Measurements from ENCODE around the gene UNC5A.

Gene UNC5A

DNA sequence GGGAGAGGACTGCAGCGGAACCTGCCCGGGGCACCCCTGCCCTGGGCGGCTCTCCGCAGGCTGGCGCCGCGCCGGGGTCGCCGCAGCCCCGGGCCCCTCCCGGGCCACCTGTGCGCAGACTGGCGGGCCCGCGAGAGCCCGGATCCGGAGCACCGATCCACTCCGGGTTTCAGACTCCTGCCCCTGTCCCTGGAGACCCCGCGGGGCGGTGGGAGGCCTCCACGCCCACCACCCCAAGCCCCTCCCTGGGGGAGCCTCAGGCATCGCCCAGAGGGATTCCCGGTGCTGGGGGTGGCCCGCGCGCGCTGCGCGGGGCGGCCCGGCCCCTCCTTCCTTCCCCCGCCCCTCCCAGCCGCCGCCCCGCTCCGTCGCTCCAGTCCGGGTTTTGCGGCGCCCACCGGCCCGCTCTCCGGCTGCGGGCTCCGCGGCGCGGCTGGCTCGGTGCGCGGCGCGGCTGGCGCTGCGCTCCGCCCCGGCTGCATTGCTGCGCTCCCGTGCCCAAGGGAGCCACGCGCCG is at the start of gene UNC5A:
UNC5A (plus strand) TSS at position 479 of the 517 bp plus-strand sequence. CDS start 192 bp downstream, outside the sequence.
- peak; percentile 49 for DNase-seq

DNA sequence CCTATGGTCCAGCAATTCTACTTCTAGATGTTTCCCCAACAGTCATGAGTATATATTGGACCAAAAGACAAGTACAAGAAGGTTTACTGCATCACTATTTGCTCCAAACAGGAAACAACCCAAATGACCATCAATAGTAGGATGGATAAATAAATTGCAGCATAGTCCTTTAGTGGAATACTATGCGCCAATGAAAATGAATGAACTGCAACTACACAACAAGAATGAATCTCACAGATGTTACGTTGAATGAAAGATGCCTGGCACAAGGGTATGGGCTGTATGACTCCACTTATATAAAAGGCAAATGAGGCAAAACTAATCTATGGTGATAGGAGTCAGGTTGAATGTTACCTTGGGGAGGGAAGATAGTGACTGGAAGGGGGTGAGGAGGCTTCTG is 48.6 kb upstream of the UNC5A start:
- DNase-seq = no peak

DNA sequence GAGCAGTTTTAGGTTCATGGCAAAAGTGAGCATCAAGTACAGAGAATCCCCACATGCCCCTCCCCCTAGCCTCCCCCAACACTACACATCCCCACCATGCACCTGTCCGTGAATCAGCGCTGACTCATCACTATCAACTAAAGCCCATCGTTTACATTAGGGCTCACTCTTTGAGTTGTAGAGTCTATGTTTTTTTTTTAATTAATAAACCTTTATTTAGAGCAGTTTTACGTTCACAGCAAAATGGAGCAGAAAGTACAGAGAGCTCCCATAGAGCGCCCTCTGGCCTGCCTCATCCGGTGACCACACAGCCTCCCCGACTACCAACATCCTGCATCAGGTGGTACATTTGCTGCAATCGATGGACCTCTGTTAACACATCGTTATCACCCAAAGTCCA is 47.9 kb upstream of the UNC5A start:
- no peak for DNase-seq

DNA sequence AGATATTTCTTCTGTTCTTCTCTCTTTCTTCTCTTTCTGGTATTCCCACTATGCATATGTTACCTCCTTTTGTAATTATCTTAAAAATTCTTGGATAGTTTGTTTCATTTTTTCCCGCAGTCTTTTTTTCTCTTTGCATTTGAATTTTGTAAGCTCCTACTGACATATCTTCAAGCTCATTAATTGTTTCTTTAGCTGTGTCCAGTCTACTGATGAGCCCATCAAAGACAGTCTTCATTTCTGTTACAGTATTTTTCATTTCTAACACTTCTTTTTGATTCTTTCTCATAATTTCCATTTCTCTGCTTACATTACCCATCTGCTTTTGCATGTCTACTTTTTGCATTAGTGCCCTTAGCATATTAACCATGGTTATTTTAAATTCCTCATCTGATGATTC is 44.7 kb upstream of the UNC5A start:
- DNase-seq = no peak

DNA sequence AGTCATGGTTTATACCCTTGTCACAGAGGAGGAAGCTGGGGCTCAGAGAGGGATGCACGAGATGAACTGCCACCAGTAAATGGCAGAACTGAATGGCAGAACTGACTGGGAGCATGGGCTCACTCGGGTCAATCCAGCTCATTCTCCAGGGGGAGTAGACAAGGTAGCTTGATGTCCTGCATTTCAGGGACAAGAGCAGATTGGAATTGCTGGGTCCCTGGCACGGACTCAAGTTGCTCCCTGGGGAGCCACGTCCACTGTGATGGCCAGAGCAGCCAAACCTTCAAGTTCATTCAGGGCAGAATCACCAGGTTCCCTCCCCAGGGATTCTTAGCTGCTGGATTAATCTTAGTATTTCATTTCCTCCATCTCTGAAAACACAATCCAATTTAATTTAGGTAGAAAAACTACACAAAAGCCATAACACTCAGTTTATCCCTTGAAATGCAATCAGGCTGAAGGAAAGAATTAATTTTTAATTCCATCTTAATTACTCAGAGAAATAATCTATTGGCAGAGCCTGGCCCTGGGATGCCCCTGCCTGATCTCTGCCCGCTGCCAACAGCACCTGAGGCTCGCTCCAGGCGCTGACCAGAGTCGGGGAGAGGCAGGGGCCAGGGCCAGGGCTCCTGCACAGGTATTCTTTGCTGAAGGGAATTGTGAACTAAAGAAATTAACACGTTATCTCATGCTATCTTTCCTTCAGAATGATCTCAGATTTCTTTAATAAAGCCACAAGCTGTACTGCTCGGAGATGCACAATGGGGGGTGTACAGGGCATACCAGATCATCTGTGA is 42.0 kb upstream of the UNC5A start:
- no peak for DNase-seq

DNA sequence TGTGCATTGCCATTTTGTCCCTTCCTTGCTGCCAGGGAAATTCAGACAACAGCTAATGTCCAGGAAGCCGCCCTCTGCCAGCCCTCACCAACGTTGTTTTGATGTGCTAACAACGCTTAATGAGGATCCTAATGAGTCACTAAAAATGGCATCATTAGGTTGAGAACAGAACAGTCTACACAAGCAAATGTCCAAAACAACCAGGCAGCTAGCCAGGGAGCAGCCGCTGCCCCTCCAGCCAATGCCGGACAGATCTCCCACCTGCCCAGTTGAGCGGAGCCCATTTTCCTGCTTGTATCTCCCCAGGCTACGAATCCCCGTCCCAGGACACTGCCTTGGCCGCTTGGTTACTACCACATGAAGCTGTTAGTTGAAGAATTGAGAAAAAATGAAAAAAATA is 40.4 kb upstream of the UNC5A start:
- DNase-seq = no peak

DNA sequence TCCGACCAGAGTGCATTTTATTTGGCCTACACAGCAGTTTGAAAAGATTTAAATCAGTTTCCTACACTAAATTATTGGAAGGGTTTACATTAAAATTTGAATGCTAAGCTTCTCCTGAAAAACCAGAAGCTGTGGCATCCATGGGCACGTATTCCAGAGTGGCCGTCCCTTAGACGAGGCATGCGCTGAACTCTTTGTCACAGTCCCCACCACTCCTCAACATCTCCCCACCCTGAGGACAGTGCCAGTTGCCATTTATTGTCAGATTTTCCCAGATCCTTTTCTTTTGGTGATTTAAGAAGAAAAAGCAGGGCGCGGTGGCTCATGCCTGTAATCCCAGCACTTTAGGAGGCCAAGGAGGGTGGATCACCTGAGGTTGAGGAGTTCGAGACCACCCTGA is 39.9 kb upstream of the UNC5A start:
- no peak for DNase-seq

DNA sequence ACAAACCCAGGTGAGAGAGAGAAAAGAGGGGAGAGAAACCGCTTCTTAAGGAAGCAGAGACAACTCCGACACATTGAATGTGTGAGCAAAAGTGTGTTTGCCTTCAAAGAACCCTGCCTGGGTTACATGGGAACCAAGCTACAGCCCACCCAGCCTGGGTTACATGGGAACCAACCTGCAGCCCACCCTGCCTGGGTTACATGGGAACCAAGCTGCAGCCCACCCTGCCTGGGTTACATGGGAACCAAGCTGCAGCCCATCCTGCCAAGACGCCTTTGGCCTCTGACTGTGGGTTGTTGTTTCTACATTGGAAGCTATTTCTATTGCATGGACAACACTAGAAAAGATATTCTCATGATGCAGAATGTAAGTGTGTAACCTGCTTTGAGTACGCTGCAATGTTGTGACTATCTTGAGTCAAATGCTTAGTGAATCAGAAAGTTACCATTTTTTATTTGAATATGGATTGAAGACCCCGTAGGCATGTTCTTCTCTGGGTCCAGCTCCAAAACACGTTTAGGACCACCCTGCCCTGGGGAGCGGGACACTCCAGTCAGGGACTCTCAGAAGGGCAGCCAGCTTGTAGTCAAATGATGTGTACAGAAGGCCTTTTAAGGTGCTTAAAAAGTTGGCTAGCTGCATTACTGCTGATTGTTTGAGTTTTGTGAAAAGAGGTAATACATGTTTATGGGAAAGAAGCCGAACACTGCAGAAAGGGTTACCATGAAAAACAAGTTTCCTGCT is 39.1 kb upstream of the UNC5A start:
- no peak for DNase-seq

DNA sequence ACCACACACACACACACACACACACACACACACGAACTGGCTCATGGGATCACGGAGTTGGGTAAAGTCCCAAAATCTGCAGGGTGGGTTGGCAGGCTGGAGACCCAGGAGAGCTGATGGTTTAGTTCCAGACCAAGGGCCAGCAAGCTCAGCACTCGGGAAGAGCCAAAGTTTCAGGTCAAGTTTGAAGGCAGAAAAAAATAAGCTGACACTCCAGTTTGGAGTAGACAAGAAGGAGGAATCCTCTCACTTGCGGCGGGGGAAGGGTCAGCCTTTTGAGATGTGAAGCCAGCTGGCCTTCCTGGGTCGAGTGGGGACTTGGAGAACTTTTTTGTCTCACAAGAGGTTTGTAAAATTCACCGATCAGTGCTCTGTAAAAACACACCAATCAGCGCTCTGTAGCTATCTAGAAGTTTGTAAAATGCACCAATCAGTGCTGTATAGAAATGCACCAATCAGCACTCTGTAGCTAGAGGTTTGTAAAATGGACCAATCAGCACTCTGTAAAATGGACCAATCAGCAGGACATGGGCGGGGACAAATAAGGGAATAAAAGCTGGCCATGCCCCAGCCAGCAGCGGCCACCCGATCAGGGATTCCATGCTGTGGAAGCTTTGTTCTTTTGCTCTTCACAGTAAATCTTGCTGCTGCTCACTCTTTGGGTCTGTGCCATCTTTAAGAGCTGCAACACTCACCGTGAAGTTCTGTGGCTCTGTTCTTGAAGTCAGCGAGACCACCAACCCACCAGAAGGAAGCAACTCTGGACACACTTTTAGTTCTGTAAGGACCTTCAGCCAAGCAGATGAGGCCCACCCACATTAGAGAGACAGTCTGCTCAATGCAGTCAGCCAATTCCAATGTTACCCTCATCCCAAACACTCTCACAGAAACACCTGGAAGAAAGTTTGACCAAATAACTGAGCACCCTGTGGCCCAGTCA is 37.8 kb upstream of the UNC5A start:
- no peak for DNase-seq

DNA sequence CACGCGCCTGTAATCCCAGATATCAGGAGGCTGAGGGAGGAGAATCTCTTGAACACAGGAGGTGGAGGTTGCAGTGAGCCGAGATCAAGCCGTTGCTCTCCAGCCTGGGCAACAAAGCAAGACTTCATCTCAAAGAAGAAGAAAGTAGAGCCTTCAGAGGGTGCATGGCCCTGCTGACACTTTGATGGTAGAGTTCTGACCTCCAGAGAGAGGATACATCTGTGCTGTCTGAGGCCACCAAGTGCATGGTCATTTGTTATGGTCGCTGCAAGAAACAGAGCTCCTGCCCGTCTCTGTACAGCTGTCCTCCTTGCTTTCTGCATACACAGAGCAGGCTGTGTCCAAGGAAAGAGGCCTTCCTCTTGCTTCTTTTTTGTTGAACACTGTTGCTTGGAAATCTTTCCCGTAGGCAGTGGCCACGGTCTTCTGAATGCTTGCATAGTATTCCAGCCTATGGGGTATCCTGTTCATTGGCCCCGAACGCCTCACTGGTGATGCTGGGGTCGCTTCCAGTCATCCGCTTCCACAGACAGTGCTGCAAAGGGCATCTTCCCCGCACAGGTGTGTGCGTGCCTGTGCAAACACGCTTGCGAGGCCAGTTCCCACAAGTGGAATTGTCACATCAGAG is 36.8 kb upstream of the UNC5A start:
- DNase-seq = no peak

DNA sequence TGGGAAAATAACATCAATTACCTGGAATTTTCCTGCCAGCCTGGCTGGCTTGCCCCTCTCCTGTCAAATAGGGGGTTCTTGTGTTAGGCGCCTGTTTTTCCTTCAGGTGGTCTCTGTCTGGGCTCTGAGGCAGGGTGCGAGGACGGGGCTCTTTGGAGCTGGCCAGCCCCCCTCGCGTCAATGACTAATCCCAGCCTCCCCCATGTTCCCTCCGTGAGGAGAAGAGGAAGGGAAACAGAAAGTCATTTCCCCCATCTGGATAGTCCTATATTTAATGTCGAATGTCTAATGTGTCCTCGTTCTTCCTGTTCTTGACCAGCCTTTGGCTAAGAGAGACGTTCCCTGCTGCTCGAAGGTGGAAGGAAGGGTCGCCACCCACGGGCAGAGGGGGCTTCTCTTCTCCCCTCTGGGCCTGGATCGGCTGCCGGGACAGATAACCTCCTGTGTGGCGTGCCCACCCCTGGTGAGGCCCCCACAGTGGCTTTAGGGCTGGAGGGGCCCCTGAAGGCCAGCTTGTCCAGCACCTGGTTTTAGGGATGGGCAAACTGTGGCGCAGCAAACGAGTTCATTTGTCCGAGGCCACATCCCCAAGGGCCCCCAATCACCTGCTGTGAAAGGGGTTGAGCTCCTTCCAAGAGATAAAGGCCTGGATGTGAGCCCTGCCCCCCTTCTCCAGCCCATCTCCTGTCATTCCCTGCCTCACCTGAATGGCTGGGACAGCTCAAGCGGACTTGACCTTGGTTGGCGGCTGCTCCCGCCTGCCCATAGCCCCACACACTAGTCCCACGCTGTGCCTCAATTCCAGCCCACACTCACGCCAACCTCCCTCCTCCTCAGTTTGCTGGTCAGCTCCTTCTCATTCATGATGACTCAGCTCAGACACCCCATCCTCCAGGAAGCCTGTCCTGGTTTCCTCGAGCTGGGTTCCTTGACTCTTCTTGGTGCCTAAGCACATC is 35.9 kb upstream of the UNC5A start:
- DNase-seq = no peak

DNA sequence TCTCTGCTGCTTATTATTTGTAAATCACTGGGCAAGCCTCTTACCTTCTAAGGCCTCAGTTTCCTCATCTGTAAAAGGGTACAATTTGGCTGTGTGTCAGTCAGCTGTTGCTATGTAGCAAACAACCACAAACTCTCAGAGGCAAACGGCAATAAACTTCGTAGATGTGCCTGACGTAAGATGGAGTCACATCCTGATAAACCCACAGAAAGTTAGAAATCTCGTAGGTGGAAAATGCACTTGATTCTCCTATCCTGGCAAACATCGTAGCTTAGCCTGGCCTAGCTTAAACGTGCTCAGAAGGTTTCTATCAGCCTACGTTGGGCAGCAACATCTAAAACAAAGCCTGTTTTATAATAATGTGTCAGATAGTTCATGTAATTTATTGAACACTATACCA is 35.0 kb upstream of the UNC5A start:
- DNase-seq = no peak

DNA sequence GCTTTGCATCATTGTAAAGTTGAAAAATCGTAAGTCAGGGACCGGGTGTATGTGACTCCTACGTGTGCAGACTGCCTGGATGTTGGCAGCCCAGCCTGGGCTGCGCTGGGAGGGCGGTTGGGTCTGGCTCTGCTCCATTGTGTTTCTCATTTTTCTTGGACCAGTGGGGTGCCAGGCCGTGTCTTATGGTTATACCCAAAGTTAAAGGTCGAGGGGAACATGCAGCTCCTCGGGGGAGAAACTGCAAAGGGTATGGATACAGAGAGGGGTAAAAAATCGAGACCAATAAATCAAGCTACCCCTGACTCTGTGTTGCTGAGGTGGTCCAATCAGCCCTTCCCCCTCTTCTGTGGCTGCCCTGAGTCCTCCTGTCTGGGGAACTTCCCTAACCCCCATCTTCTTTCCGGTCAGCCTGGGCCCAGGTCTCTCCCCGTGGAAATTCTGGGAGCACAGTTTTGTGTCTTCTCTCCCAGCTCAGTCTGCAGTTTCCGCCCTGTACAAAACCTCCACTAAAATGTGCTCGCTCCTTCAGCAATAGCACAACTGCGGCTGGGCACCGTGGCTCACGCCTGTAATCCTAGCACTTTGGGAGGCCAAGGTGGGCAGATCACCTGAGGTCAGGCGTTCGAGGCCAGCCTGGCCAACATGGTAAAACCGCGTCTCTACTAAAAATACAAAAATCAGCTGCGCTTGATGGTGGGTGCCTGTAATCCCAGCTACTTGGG is 34.1 kb upstream of the UNC5A start:
- DNase-seq = no peak

DNA sequence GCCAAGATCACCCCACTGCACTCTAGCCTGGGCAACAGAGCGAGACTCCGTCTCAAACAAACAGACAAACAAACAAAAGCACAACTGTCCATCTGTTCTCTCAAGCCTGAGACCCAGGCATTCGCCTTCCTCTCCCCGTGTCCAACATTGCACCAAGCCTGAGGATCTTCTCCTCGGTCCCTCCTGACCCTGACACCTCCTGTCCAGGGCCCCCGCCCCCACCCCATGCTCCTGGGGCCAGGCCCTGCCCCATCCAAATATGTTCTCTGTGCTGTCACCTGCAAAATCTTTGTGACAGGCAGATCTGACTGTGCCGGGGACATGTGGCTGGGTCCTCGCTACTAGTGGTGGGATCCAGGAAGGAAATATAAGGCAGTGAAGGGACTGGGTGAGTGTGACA is 33.4 kb upstream of the UNC5A start:
- DNase-seq = no peak

DNA sequence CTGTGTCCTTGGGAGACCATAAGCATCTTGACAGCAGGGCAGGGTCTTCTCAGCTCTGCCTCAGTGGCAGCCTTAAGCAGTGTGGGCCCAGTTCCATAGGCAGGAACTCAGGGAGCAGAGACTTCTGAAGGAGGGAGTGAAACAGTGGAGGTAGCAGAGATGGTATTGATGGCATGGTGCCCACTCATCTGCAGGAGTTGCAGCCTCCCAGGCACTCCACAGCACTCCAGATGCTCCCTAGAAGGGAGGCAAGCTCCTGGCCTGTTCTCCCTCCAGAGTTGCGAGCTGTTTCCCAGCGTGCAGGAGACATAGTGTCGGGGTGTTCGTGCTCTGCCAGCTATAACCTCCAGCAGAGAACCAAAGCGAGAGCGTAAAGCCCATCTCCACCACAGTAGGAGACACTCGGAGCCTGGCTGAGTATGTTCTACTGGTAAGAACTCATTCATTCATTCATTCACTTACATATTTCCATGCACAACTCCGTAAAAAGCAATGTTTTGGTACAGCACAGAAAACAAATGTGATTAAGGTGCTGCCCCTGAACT is 31.4 kb upstream of the UNC5A start:
- no peak for DNase-seq

DNA sequence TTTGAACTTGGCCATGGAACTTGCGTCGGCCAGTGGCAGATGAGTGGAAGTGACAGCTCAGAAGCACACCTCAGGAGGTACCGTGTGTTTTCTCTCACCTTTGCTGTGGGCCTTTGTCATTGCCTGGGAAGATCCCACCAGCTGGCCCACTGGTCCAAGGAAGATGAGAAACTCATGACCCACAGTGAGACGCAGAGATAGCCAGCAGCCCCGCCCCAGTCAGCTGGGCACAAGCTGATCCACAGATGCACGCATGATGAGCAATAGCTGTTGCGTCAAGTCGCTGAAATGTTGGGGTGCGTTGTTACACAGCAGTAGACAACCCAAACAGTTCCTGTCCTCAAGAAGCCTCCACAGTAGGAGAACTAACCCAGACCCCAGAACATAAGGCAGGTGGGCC is 30.8 kb upstream of the UNC5A start:
- no peak for DNase-seq

DNA sequence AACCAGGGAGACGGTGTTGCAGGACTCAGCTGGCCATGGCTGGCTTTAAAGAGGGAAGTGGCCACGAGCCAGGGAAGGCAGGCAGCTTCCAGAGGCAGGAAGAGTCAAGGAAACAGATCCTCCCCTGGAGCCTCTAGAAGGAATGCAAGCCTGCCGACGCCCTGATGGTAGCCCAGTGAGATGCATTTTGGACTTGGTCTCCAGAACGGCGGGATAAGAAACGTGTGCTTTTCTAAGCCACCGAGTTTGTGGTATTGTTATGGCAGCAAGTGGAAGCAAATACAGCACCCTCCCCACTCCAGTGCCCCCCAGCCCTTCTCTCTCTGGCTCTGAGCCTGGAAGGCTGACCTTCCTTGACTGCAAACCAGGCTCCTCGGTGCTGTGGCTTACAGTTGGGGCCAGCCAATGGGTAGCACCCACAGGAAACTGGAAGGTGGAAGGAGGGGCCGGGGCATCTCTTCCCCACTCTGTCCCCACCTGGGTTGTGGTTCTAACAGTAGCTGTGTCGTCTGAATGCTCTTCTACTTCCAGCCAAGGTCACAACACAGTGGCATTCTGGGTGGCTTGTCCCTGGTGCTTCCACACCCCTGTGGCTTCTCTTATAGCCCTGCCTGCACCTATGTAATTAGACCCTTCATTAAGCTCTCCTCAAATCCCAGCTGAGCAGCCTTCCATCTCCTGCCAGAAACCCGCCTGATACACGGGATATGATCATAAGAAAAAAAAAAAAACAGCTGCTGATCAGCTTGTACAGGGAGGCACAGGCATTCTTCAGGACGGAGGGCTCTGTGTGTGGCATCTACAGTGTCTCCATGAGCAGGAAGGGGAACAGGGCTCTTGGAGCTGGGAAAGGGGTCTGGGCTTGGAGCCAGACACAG is 29.9 kb upstream of the UNC5A start:
- DNase-seq = no peak

DNA sequence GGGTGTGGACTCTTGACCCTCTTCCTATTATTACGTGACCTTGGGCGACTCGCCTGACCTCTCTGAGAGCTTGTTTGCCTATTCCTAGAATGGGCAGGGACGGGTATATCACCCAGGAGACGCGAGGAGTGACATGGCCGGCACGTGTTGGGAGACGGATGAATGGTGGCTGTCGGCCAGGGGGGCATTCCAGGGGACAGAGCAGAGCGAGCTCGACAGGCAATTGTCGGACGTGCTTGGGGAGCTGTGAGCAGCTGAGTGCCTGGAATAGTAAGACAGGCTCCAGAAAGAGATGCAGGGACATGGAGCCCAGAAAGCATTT is 29.3 kb upstream of the UNC5A start:
- no peak for DNase-seq
